Measurements from ENCODE around the gene IL13. TPM values are rescaled to one million over a fixed set of nuclear protein-coding genes. Genes with fewer than 3 reads are reported as not detected.
"Not testable (repeated sequence)": the region's sequence is repeated elsewhere in the genome, so short reads cannot be mapped to it uniquely, and the experiment has no call there.

IL13 gene
- total RNA-seq (2014; rRNA removed) = not detected in 2 replicates
- polyA plus RNA-seq (2012) = not detected

GRCh38 chr5:132657676-132658380 is at the start of gene IL13:
TSS of gene IL13 (plus strand) at chr5:132658173. CDS start at chr5:132658187, 14 bp downstream.
- DNase-seq (ENCODE audit: low read depth) = no peak

GRCh38 chr5:132611965-132612364 is 46.0 kb upstream of the IL13 start:
- no peak for DNase-seq (ENCODE audit: low read depth)

GRCh38 chr5:132612846-132613245 is 45.1 kb upstream of the IL13 start:
- DNase-seq (ENCODE audit: low read depth) = no peak

GRCh38 chr5:132621699-132622098 is 36.3 kb upstream of the IL13 start:
- DNase-seq (ENCODE audit: low read depth) = no peak

- DNase-seq (ENCODE audit: low read depth) = no peak
Measured at GRCh38 chr5:132622608-132623007, 35.4 kb upstream of the IL13 start.

- no peak for DNase-seq (ENCODE audit: low read depth)
Measured at GRCh38 chr5:132627470-132627869, 30.5 kb upstream of the IL13 start.

GRCh38 chr5:132628814-132629213 is 29.2 kb upstream of the IL13 start:
- DNase-seq (ENCODE audit: low read depth) = no peak

GRCh38 chr5:132629230-132629944 is 28.6 kb upstream of the IL13 start:
- DNase-seq (ENCODE audit: low read depth) = no peak

- not testable (repeated sequence) for DNase-seq (ENCODE audit: low read depth)
Measured at GRCh38 chr5:132633587-132633986, 24.4 kb upstream of the IL13 start.

- DNase-seq (ENCODE audit: low read depth) = no peak
Measured at GRCh38 chr5:132635873-132636272, 22.1 kb upstream of the IL13 start.

GRCh38 chr5:132637241-132637640 is 20.7 kb upstream of the IL13 start:
- DNase-seq (ENCODE audit: low read depth) = no peak

- no peak for DNase-seq (ENCODE audit: low read depth)
Measured at GRCh38 chr5:132639706-132640130, 18.3 kb upstream of the IL13 start.

- no peak for DNase-seq (ENCODE audit: low read depth)
Measured at GRCh38 chr5:132640613-132641012, 17.4 kb upstream of the IL13 start.

- no peak for DNase-seq (ENCODE audit: low read depth)
Measured at GRCh38 chr5:132641241-132641723, 16.7 kb upstream of the IL13 start.

GRCh38 chr5:132641841-132642240 is 16.1 kb upstream of the IL13 start:
- no peak for DNase-seq (ENCODE audit: low read depth)

GRCh38 chr5:132644177-132644576 is 13.8 kb upstream of the IL13 start:
- DNase-seq (ENCODE audit: low read depth) = no peak

GRCh38 chr5:132646583-132647266 is 11.2 kb upstream of the IL13 start:
- DNase-seq (ENCODE audit: low read depth) = no peak

GRCh38 chr5:132647473-132647872 is 10.5 kb upstream of the IL13 start:
- DNase-seq (ENCODE audit: low read depth) = no peak

GRCh38 chr5:132648355-132648754 is 9.6 kb upstream of the IL13 start:
- DNase-seq (ENCODE audit: low read depth) = no peak

- no peak for DNase-seq (ENCODE audit: low read depth)
Measured at GRCh38 chr5:132651838-132652469, 6.0 kb upstream of the IL13 start.

GRCh38 chr5:132653716-132654115 is 4.3 kb upstream of the IL13 start:
- DNase-seq (ENCODE audit: low read depth) = no peak

Data from LHCN-M2 (cell line).